GM12878 (cell line): ENCODE data around the gene DNAJB4. TPM values are rescaled to one million over a fixed set of nuclear protein-coding genes. Genes with fewer than 3 reads are reported as not detected.

Experiments used
- ATAC-seq: fragments of 200-7000 bp; cut with Tn5 transposase; 3 replicates; pipeline ENCODE4 v1.9.1; 2020; ENCODE audit warnings: mild to moderate bottlenecking, moderate library complexity
- BruUV-seq: library from RNA; stranded (reverse); fragments of 400-500 nt; replicated peaks from 2 replicates; lab custom pipeline; 2021; lab: Mats Ljungman, UMichigan
- CTCF ChIA-PET: fragments of 300-600 bp; sonication (Branson Sonifier 250); formaldehyde crosslinking; extraction: SDS; loops from one replicate; lab custom pipeline; 2021; ENCODE audit warnings: inconsistent platforms; lab: Yijun Ruan, JAX
- POLR2A ChIA-PET: fragments of 350-600 bp; formaldehyde crosslinking; extraction: SDS; loops from one replicate; lab custom pipeline; 2021; ENCODE audit warnings: inconsistent platforms; lab: Charles Lee
- RAD21 ChIA-PET: fragments of 300-600 bp; sonication (Branson Sonifier 250); formaldehyde crosslinking; loops from one replicate; lab custom pipeline; 2023; ENCODE audit warnings: antibody characterized with exemption; ENCODE audit not compliant: unreplicated experiment; lab: Charles Lee
- SMC1A ChIA-PET: fragments of 300-600 bp; sonication (Branson Sonifier 250); formaldehyde crosslinking; loops from one replicate; lab custom pipeline; 2023; ENCODE audit not compliant: unreplicated experiment, uncharacterized antibody; lab: Charles Lee
- DNase-seq: peaks from one replicate; pipeline ENCODE4 v3.0.0-alpha.2; 2011; ENCODE audit warnings: low read depth, low spot score
- FAIRE-seq: peaks from 3 replicates; lab custom pipeline; 2011; peaks lifted over from hg19 to GRCh38; lab: Jason Lieb, UNC
- H2AFZ ChIP-seq: 2 replicates; pipeline ENCODE4 v1.6.0; 2011; ENCODE audit warnings: low read depth, low read length, control low read depth; ENCODE audit not compliant: control insufficient read depth
- H3K27ac ChIP-seq: 2 replicates; pipeline ENCODE4 v1.5.1; 2011; ENCODE audit warnings: control low read depth; ENCODE audit not compliant: control insufficient read depth, insufficient read depth
- H3K27me3 ChIP-seq, 2 experiments: replicated peaks in 1 of 2; 2 replicates each; pipeline versions ENCODE4 v1.6.0 to v1.6.1; 2011; ENCODE audit warnings: low read length in 1 of 2; ENCODE audit not compliant: control insufficient read depth in 2 of 2, insufficient read depth in 2 of 2
- H3K36me3 ChIP-seq, 2 experiments: 2 replicates each; pipeline ENCODE4 v1.5.1; 2011; ENCODE audit warnings: low read length in 1 of 2; ENCODE audit not compliant: control insufficient read depth in 2 of 2, insufficient read depth in 2 of 2
- H3K4me1 ChIP-seq: 2 replicates; pipeline ENCODE4 v1.6.1; 2011; ENCODE audit warnings: mild to moderate bottlenecking, low read length, moderate library complexity, mixed read lengths; ENCODE audit not compliant: control insufficient read depth, insufficient read depth
- H3K4me2 ChIP-seq: 2 replicates; pipeline ENCODE4 v1.6.0; 2011; ENCODE audit warnings: control low read depth; ENCODE audit not compliant: control insufficient read depth, insufficient read depth
- H3K4me3 ChIP-seq: fragments of 200-600 bp; sonication (generic); 2 replicates; pipeline ENCODE4 v1.5.1; 2016
- H3K79me2 ChIP-seq: 2 replicates; pipeline ENCODE4 v1.6.0; 2011; ENCODE audit warnings: low read length; ENCODE audit not compliant: control insufficient read depth, insufficient read depth
- H3K9ac ChIP-seq: 2 replicates; pipeline ENCODE4 v1.8.0; 2011; ENCODE audit warnings: low read length, control low read depth, mixed read lengths; ENCODE audit not compliant: control insufficient read depth, insufficient read depth
- H3K9me3 ChIP-seq: replicated peaks from 3 replicates; pipeline ENCODE4 v1.5.1; 2011; ENCODE audit warnings: mild to moderate bottlenecking, low read length; ENCODE audit not compliant: control insufficient read depth, insufficient read depth
- H4K20me1 ChIP-seq: 2 replicates; pipeline ENCODE4 v1.6.0; 2011; ENCODE audit not compliant: control insufficient read depth, insufficient read depth
- TCF12 ChIP-seq: IDR thresholded peaks from 2 replicates; pipeline ENCODE4 v1.6.1; 2011; ENCODE audit warnings: low read depth, mild to moderate bottlenecking, low read length
- WGBS: methylation state at CpG from one replicate; pipeline ENCODE4 v1.1.6; 2016; ENCODE audit warnings: low lambda C conversion rate; ENCODE audit not compliant: insufficient replicate concordance, insufficient coverage; ENCODE audit errors: missing lambda C conversion rate; 5-methylcytosine and 5-hydroxymethylcytosine counted together
- in situ Hi-C: fragments of 300-500 bp; cut with MboI; formaldehyde crosslinking; loops from 9 replicates; pipeline ENCODE4 v1.14.3; 2018; ENCODE audit warnings: mixed read lengths
- intact Hi-C: fragments of 100-400 bp; cut with micrococcal nuclease; formaldehyde crosslinking; loops from one replicate; pipeline ENCODE4 v1.14.2; 2022; ENCODE audit not compliant: unreplicated experiment
- polyA plus RNA-seq, 11 experiments: library from polyadenylated mRNA; depleted of rRNA in 4 of 11; unstranded in 6 of 11; stranded (reverse) in 5 of 11; fragments of >200 nt; fragmentation: Nextera tagmentation in 4 of 11; fragmentation: Illumina TruSeq in 1 of 11; extraction: Ambion mirVana in 4 of 11; extraction: Trizol in 1 of 11; gene quantifications; 1 replicate in 1 of 11; 2 replicates in 10 of 11; pipeline versions ENCODE4 v1.2.1 to v1.2.3, GENCODE V29; 2011 to 2016; ENCODE audit warnings: inconsistent platforms in 2 of 11, missing spikeins in 2 of 11, low read depth in 1 of 11
- total RNA-seq, 4 experiments: library from RNA; depleted of rRNA in 3 of 4; stranded (reverse); fragments of >200 nt in 3 of 4; fragmentation: Illumina TruSeq in 1 of 4; extraction: Trizol in 1 of 4; gene quantifications; 2 replicates each; pipeline versions ENCODE4 v1.2.1 to v1.2.3, GENCODE V29; 2013 to 2021
- TF ChIP-seq, protein P1 (sequence below): fragments of 450-650 bp; conservative IDR thresholded peaks from 2 replicates; pipeline ENCODE4 v1.6.1; 2017; ENCODE audit warnings: mild to moderate bottlenecking, moderate library complexity
- TF ChIP-seq, protein P2 (sequence below): fragments of 150-350 bp; IDR thresholded peaks from 2 replicates; pipeline ENCODE4 v1.6.1; 2014; ENCODE audit warnings: mild to moderate bottlenecking, low read depth, low read length

Gene DNAJB4
- total and polyA plus RNA-seq, 10 of the 15 experiments (the other 5 are each of a cell fraction or from before 2014, with no cell fraction given): 3.8 to 10.5 (median 6.6) TPM

DNA sequence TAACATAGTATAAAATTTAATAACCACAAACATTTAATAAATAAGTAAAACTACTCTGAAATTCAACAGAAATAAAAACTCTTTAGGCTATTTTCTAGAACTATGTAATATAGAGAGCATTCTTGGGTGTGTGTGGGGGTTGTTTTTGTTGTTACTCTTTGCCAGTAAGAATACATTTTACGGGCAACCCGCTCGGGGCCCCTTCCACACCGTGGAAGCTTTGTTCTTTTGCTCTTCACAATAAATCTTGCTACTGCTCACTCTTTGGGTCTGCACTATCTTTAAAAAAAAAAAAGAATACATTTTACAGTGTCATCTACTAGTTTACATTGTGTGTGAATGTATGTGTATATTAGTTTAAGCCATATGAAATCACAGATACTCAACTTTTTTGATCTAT is 25.1 kb downstream of the DNAJB4 start:
- intact Hi-C loops: no loop called here
- POLR2A ChIA-PET: interaction anchor here (0.6 kb wide), 1 partner anchor 49 kb away, joined by 5 read pairs; no protein-coding TSS in a partner anchor

More for the DNA sequence above, 25.1 kb downstream of the DNAJB4 start:
- Histone ChIP-seq H4K20me1 (no peaks in the 10 kb centered on the region), H3K4me1 (no peaks in the 10 kb centered on the region), H3K4me3 (no peak overlapping the region), H3K27me3 (no peaks in the 10 kb centered on the region), H3K27ac (no peak overlapping the region), H3K4me2 (no peak overlapping the region), H3K79me2 (no peaks in the 10 kb centered on the region), H3K9ac (no peak overlapping the region), H3K9me3 (no peaks in the 10 kb centered on the region), H3K36me3 (no peaks in the 10 kb centered on the region), H2AFZ (no peak overlapping the region)
- 79% methylated on average over 4 of the region's 4 CpGs for WGBS
- FAIRE-seq: no peak
- SMC1A ChIA-PET: interaction anchor here (1.1 kb wide), 1 partner anchor 16 kb away, joined by 3 read pairs; no protein-coding TSS in a partner anchor
- RAD21 ChIA-PET: no interaction called here
- CTCF ChIA-PET: interaction anchor here (0.8 kb wide), 1 partner anchor 10 kb away, joined by 3 read pairs; no protein-coding TSS in a partner anchor
- ATAC-seq: no peak
- no peak for TF ChIP-seq TCF12
- TF ChIP-seq, protein P1, sequence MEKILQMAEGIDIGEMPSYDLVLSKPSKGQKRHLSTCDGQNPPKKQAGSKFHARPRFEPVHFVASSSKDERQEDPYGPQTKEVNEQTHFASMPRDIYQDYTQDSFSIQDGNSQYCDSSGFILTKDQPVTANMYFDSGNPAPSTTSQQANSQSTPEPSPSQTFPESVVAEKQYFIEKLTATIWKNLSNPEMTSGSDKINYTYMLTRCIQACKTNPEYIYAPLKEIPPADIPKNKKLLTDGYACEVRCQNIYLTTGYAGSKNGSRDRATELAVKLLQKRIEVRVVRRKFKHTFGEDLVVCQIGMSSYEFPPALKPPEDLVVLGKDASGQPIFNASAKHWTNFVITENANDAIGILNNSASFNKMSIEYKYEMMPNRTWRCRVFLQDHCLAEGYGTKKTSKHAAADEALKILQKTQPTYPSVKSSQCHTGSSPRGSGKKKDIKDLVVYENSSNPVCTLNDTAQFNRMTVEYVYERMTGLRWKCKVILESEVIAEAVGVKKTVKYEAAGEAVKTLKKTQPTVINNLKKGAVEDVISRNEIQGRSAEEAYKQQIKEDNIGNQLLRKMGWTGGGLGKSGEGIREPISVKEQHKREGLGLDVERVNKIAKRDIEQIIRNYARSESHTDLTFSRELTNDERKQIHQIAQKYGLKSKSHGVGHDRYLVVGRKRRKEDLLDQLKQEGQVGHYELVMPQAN: no peak
- TF ChIP-seq, protein P2, sequence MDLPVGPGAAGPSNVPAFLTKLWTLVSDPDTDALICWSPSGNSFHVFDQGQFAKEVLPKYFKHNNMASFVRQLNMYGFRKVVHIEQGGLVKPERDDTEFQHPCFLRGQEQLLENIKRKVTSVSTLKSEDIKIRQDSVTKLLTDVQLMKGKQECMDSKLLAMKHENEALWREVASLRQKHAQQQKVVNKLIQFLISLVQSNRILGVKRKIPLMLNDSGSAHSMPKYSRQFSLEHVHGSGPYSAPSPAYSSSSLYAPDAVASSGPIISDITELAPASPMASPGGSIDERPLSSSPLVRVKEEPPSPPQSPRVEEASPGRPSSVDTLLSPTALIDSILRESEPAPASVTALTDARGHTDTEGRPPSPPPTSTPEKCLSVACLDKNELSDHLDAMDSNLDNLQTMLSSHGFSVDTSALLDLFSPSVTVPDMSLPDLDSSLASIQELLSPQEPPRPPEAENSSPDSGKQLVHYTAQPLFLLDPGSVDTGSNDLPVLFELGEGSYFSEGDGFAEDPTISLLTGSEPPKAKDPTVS: no peak
- no TSS peak for BruUV-seq
- in situ Hi-C loops: no loop called here
- no peak for DNase-seq
